HepG2 (cell line): ENCODE results near the gene ZNF367. TPM values are rescaled to one million over a fixed set of nuclear protein-coding genes. Genes with fewer than 3 reads are reported as not detected.

Source experiments
- ATAC-seq: fragments of 200-7000 bp; cut with Tn5 transposase; 3 replicates; pipeline ENCODE4 v1.9.1; 2020; ENCODE audit warnings: mild to moderate bottlenecking, moderate library complexity
- BruUV-seq: library from RNA; stranded (reverse); fragments of 400-500 nt; replicated peaks from 2 replicates; lab custom pipeline; 2021; lab: Mats Ljungman, UMichigan
- CTCF ChIA-PET: fragments of 300-600 bp; formaldehyde crosslinking; extraction: SDS; loops from one replicate; lab custom pipeline; 2021; ENCODE audit warnings: low total read pairs, inconsistent platforms, low intra/inter-chr PET ratio; lab: Yijun Ruan, JAX
- POLR2A ChIA-PET: fragments of 350-600 bp; sonication (Branson Sonifier 250); formaldehyde crosslinking; loops from one replicate; lab custom pipeline; 2020; ENCODE audit warnings: antibody characterized with exemption, inconsistent platforms; lab: Yijun Ruan, JAX
- DNase-seq: peaks from one replicate; pipeline ENCODE4 v3.0.0-alpha.2; 2015; ENCODE audit warnings: low spot score
- FAIRE-seq: peaks from 3 replicates; lab custom pipeline; 2011; peaks lifted over from hg19 to GRCh38; lab: Jason Lieb, UNC
- H2AFZ ChIP-seq: one replicate; pipeline ENCODE4 v1.6.1; 2011; ENCODE audit warnings: low read length, inconsistent platforms
- H3K27ac ChIP-seq: fragments of 300-600 bp; 3 replicates; pipeline ENCODE4 v1.8.0; 2011; ENCODE audit warnings: mixed run types, mild to moderate bottlenecking, mixed read lengths, low read length, inconsistent platforms; ENCODE audit not compliant: insufficient read depth; ENCODE audit errors: extremely low read length
- H3K27me3 ChIP-seq, 2 experiments: fragments of 200-600 bp in 1 of 2; 2 replicates in 1 of 2; 3 replicates in 1 of 2; pipeline versions ENCODE4 v1.6.0 to v1.8.0; 2011; ENCODE audit warnings: low read length in 2 of 2, mild to moderate bottlenecking in 2 of 2, moderate library complexity in 2 of 2, inconsistent platforms in 1 of 2; ENCODE audit not compliant: insufficient read depth in 2 of 2, control insufficient read depth in 1 of 2
- H3K36me3 ChIP-seq, 2 experiments: fragments of 200-600 bp in 1 of 2; replicated peaks in 1 of 2; 2 replicates in 1 of 2; 3 replicates in 1 of 2; pipeline versions ENCODE4 v1.5.1 to v1.8.0; 2011; ENCODE audit warnings: low read length in 2 of 2, inconsistent platforms in 1 of 2; ENCODE audit not compliant: insufficient read depth in 2 of 2, control insufficient read depth in 1 of 2
- H3K4me1 ChIP-seq: 2 replicates; pipeline ENCODE4 v1.5.1; 2012; ENCODE audit warnings: low read length, inconsistent platforms; ENCODE audit not compliant: insufficient read depth
- H3K4me2 ChIP-seq: 2 replicates; pipeline ENCODE4 v1.6.0; 2011; ENCODE audit warnings: low read depth, low read length, inconsistent platforms
- H3K4me3 ChIP-seq, 3 experiments: fragments of 200-600 bp in 1 of 3; sonication (generic), shearing (Covaris generic) in 1 of 3; replicated peaks in 1 of 3; 2 replicates each; pipeline ENCODE4 v1.5.1; 2011 to 2016; ENCODE audit warnings: low read length in 3 of 3, inconsistent platforms in 2 of 3, low read depth in 2 of 3, mild to moderate bottlenecking in 2 of 3, control low read depth in 1 of 3, mixed read lengths in 1 of 3; ENCODE audit not compliant: insufficient read depth in 1 of 3
- H3K79me2 ChIP-seq: one replicate; pipeline ENCODE4 v1.6.1; 2011; ENCODE audit warnings: low read length, inconsistent platforms; ENCODE audit not compliant: insufficient read depth
- H3K9ac ChIP-seq: 2 replicates; pipeline ENCODE4 v1.6.0; 2011; ENCODE audit warnings: mild to moderate bottlenecking, low read depth, low read length, inconsistent platforms; ENCODE audit not compliant: insufficient read depth
- H3K9me3 ChIP-seq: 2 replicates; pipeline ENCODE4 v1.5.1; 2012; ENCODE audit warnings: mild to moderate bottlenecking, low read length
- H4K20me1 ChIP-seq: 2 replicates; pipeline ENCODE4 v1.6.0; 2011; ENCODE audit warnings: inconsistent platforms, mild to moderate bottlenecking, low read length, moderate library complexity; ENCODE audit not compliant: insufficient read depth
- BHLHE40 ChIP-seq: IDR thresholded peaks from 2 replicates; pipeline ENCODE4 v1.6.1; 2011; ENCODE audit warnings: low read length, improper control_type of control experiment
- CEBPB ChIP-seq: IDR thresholded peaks from 2 replicates; pipeline ENCODE4 v1.6.1; 2011; ENCODE audit warnings: low read depth, low read length, improper control_type of control experiment, borderline replicate concordance
- EEA1 ChIP-seq: sonication (generic); formaldehyde crosslinking; IDR thresholded peaks from 2 replicates; pipeline ENCODE4 v1.5.1; 2020; ENCODE audit warnings: mild to moderate bottlenecking, missing genetic modification reagents, borderline replicate concordance
- FIP1L1 ChIP-seq: fragments of 200-400 bp; formaldehyde crosslinking; IDR thresholded peaks from 2 replicates; pipeline ENCODE4 v1.6.1; 2018; ENCODE audit warnings: low read depth, mild to moderate bottlenecking, low read length, moderate library complexity, borderline replicate concordance; ENCODE audit not compliant: insufficient read depth
- FOSL2 ChIP-seq: sonication (generic); formaldehyde crosslinking; IDR thresholded peaks from 2 replicates; pipeline ENCODE4 v1.4.0; 2020; ENCODE audit warnings: missing genetic modification reagents
- HES4 ChIP-seq: sonication (generic); formaldehyde crosslinking; IDR thresholded peaks from 2 replicates; pipeline ENCODE4 v1.9.0; 2021; ENCODE audit warnings: mild to moderate bottlenecking, missing genetic modification reagents, borderline replicate concordance
- RORA ChIP-seq: sonication (generic); formaldehyde crosslinking; IDR thresholded peaks from 2 replicates; pipeline ENCODE4 v1.5.0; 2020; ENCODE audit warnings: mild to moderate bottlenecking, missing genetic modification reagents, moderate library complexity
- SIN3A ChIP-seq: IDR thresholded peaks from 2 replicates; pipeline ENCODE4 v1.6.1; 2011; ENCODE audit warnings: low read depth, mild to moderate bottlenecking, control low read depth, low read length, borderline replicate concordance
- SIX1 ChIP-seq: sonication (generic); formaldehyde crosslinking; IDR thresholded peaks from 2 replicates; pipeline ENCODE4 v1.4.0; 2020; ENCODE audit warnings: missing genetic modification reagents, borderline replicate concordance
- SOX5 ChIP-seq: IDR thresholded peaks from 2 replicates; pipeline ENCODE4 v1.6.1; 2016; ENCODE audit warnings: borderline replicate concordance
- ZBTB7A ChIP-seq: sonication (generic); formaldehyde crosslinking; IDR thresholded peaks from 2 replicates; pipeline ENCODE4 v1.8.0; 2022; ENCODE audit warnings: mild to moderate bottlenecking, missing genetic modification reagents
- ZFX ChIP-seq: sonication (generic); formaldehyde crosslinking; IDR thresholded peaks from 2 replicates; pipeline ENCODE4 v1.4.0; 2020; ENCODE audit warnings: mild to moderate bottlenecking, low read depth, missing genetic modification reagents, moderate library complexity
- ZNF143 ChIP-seq: sonication (generic); formaldehyde crosslinking; IDR thresholded peaks from 2 replicates; pipeline ENCODE4 v1.4.0; 2020; ENCODE audit warnings: missing genetic modification reagents
- ZNF644 ChIP-seq: IDR thresholded peaks from 2 replicates; pipeline ENCODE4 v1.6.1; 2016; ENCODE audit warnings: low read depth
- WGBS: methylation state at CpG from one replicate; pipeline ENCODE4 v1.1.6; 2017; ENCODE audit warnings: low lambda C conversion rate; 5-methylcytosine and 5-hydroxymethylcytosine counted together
- in situ Hi-C: cut with HindIII; loops from 2 replicates; pipeline ENCODE4 v1.10.0; 2017; ENCODE audit warnings: low pct_unique_long_range_greater_than_20kb; ENCODE audit not compliant: extremely low pct_ligation_motif_present
- intact Hi-C: fragments of 100-400 bp; cut with micrococcal nuclease; formaldehyde crosslinking; loops from one replicate; pipeline ENCODE4 v1.10.0; 2022; ENCODE audit not compliant: unreplicated experiment
- polyA plus RNA-seq, 8 experiments: library from polyadenylated mRNA; depleted of rRNA in 3 of 8; stranded (reverse) in 7 of 8; unstranded in 1 of 8; fragments of >200 nt; fragmentation: Illumina TruSeq in 4 of 8; extraction: Trizol in 4 of 8; gene quantifications; 2 replicates each; pipeline versions ENCODE4 v1.2.1 to v1.2.3, GENCODE V29; 2011 to 2016; ENCODE audit warnings: low read depth in 4 of 8, missing spikeins in 1 of 8, mixed read lengths in 1 of 8; ENCODE audit not compliant: insufficient read depth in 1 of 8
- total RNA-seq, 5 experiments: library from RNA; depleted of rRNA; stranded (reverse); fragments of >200 nt; fragmentation: Illumina TruSeq; extraction: Trizol; gene quantifications; 2 replicates each; pipeline ENCODE4 v1.2.3, GENCODE V29; 2016; ENCODE audit warnings: low read depth in 1 of 5
- TF ChIP-seq, protein P1 (sequence below): IDR thresholded peaks from 2 replicates; pipeline ENCODE4 v1.6.1; 2016; ENCODE audit warnings: missing genetic modification reagents, missing compliant biosample characterization
- TF ChIP-seq, protein P2 (sequence below): IDR thresholded peaks from 2 replicates; pipeline ENCODE4 v1.6.1; 2012; ENCODE audit warnings: low read depth, low read length, improper control_type of control experiment
- TF ChIP-seq, protein P3 (sequence below): sonication (generic); formaldehyde crosslinking; IDR thresholded peaks from 2 replicates; pipeline ENCODE4 v1.8.1; 2023; ENCODE audit warnings: mild to moderate bottlenecking, inconsistent platforms, moderate library complexity, missing genetic modification reagents, borderline replicate concordance

Gene ZNF367
- total and polyA plus RNA-seq, 2 of the 13 experiments (the other 11 are each of a cell fraction or from before 2014, with no cell fraction given), result 2.9 to 7.7 TPM

DNA sequence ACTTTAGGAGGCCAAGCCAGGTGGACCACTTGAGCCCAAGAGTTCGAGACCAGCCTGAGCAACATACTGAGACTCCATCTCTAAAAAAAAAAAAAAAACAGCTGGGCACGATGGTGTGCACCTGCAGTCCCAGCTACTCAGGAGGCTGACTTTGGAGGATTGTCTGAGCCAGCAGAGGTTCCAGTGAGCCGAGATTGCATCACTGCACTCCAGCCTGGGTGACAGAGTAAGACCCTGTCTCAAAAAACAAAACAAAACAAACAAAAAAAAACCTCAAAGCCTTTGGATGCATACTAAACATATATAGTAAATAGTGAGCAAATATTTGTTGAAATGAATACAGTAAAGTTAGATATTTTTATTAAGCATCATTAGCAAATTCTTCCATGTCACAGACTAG, 40.0 kb downstream of the ZNF367 start (continued):
- TF ChIP-seq SOX5 (CRISPR knock-in tag), result 0 out of 2 replicates have a peak, but pooled peaks have one; percentile 9
- no peak for TF ChIP-seq ZNF644 (CRISPR knock-in tag)
- 0 out of 2 replicates have a peak, but pooled peaks have one; percentile 39 for TF ChIP-seq CEBPB
- TF ChIP-seq FOSL2, result no peak

DNA sequence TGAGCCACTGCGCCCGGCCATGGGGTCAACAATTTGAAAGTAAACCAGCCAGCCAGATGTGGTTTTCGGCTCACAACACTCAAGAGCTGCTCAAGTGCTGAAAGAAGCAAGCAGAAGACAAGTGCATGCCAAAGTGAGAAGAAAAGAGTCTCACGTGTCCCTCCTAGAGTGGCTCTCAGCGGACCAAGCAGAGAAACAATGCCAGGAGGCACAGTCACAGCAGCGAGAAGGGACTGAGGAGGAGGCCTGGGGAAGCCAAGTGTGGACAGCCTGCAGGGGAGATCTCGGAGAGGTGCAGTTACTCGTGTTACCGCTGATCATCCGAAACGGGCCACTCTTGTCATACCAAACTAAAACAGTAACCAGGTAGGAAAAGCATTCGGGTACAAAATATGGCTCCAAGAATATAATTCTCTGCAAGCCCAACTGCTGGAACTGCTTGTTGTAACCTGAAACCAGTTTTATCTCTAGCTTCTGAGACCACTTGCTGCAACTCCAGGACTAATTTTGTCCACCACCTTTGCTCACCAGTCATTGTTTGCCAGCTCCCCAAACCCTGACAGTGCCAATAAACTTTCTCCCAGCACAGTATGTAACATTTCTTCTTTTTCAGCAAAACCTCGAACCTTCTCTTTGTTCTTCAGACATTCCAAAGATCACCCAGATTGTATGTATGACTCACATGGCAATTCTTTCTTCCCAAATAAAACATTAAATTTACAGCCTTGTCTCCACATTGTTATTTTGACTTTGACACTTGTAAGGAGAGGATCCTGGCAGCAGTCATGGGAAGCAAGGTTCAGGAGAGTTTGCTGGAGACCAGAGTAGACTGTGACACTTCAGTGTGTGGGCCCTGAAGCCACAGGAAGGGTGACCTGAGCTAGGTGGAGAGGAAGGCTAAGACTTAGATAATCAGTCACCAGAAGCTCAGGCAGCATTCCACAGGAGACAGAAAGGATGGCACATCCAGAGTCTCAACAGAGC, 41.0 kb downstream of the ZNF367 start:
- peaks cover 71% of the 10 kb centered on the region for H3K4me1 ChIP-seq
- intact Hi-C loops (no loop called here), in situ Hi-C loops (no loop called here)
- H3K4me2 ChIP-seq, result peak overlapping the region; percentile 62
- peak overlapping the region; percentile 51 for H3K27ac ChIP-seq
- CTCF ChIA-PET, result no interaction called here
- peak overlapping the region; percentile 18; the same call in 1 of the 2 replicates for H3K9ac ChIP-seq
- H3K79me2 ChIP-seq, result peaks cover 77% of the 10 kb centered on the region
- H3K27me3 ChIP-seq, result no peaks in the 10 kb centered on the region
- H3K4me3 ChIP-seq, result 0 out of 6 replicates have a peak overlapping the region, but pooled peaks of 1 of the 3 experiments have one; percentile 1
- no peak overlapping the region for H2AFZ ChIP-seq
- no peaks in the 10 kb centered on the region for H3K9me3 ChIP-seq
- ATAC-seq (peak; percentile 53), FAIRE-seq (peak; percentile 58), DNase-seq (peak; percentile 39)
- BruUV-seq, result TSS peak; percentile 3
- peaks cover 7 to 20% of the 10 kb centered on the region in 2 experiments for H3K36me3 ChIP-seq
- H4K20me1 ChIP-seq, result peaks cover 39% of the 10 kb centered on the region
- POLR2A ChIA-PET, result interaction anchor here (1.2 to 1.9 kb wide), 9 partner anchors 10 to 189 kb away, joined by 3 to 15 read pairs (median 5); partner anchors contain the start of gene HABP4
- WGBS, result 78% methylated on average over 13 of the region's 13 CpGs
- TF ChIP-seq ZBTB7A (CRISPR knock-in tag) (no peak), ZNF143 (CRISPR knock-in tag) (no peak), SIN3A (no peak), ZFX (CRISPR knock-in tag) (no peak), SIX1 (CRISPR knock-in tag) (peak; percentile 90), FIP1L1 (no peak), HES4 (CRISPR knock-in tag) (no peak), CEBPB (no peak), RORA (no peak), BHLHE40 (no peak), EEA1 (CRISPR knock-in tag) (no peak)
- TF ChIP-seq, protein P1, sequence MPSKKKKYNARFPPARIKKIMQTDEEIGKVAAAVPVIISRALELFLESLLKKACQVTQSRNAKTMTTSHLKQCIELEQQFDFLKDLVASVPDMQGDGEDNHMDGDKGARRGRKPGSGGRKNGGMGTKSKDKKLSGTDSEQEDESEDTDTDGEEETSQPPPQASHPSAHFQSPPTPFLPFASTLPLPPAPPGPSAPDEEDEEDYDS (CRISPR knock-in tag), result no peak
- TF ChIP-seq, protein P2, sequence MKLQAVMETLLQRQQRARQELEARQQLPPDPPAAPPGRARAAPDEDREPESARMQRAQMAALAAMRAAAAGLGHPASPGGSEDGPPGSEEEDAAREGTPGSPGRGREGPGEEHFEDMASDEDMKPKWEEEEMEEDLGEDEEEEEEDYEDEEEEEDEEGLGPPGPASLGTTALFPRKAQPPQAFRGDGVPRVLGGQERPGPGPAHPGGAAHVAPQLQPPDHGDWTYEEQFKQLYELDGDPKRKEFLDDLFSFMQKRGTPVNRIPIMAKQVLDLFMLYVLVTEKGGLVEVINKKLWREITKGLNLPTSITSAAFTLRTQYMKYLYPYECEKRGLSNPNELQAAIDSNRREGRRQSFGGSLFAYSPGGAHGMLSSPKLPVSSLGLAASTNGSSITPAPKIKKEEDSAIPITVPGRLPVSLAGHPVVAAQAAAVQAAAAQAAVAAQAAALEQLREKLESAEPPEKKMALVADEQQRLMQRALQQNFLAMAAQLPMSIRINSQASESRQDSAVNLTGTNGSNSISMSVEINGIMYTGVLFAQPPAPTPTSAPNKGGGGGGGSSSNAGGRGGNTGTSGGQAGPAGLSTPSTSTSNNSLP, result 0 out of 2 replicates have a peak, but pooled peaks have one; percentile 10
- TF ChIP-seq, protein P3, sequence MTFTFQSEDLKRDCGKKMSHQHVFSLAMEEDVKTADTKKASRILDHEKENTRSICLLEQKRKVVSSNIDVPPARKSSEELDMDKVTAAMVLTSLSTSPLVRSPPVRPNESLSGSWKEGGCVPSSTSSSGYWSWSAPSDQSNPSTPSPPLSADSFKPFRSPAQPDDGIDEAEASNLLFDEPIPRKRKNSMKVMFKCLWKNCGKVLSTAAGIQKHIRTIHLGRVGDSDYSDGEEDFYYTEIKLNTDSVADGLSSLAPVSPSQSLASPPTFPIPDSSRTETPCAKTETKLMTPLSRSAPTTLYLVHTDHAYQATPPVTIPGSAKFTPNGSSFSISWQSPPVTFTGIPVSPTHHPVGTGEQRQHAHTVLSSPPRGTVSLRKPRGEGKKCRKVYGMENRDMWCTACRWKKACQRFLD (CRISPR knock-in tag), result no peak
